Measurements from ENCODE around the gene PCNX2.

Gene PCNX2

DNA sequence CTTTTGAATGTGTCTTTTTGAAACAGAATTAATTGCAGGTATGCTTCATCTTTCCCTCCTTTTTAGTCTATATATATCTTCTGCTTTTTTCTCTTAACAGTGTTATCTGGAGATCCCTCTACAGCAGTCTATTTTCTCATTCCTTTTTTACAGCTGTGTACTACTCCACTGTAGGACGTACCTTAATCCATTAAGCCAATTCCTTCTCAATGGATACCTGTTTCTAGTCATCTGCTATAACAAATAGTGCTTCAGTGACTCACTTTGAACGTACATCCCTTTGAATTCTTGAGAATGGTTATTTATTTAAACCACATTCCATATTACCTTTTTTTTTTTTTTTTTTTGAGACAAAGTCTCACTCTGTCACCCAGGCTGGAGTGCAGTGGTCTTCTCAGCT, 15.6 kb downstream of the PCNX2 start:
- TF ChIP-seq, protein P1, sequence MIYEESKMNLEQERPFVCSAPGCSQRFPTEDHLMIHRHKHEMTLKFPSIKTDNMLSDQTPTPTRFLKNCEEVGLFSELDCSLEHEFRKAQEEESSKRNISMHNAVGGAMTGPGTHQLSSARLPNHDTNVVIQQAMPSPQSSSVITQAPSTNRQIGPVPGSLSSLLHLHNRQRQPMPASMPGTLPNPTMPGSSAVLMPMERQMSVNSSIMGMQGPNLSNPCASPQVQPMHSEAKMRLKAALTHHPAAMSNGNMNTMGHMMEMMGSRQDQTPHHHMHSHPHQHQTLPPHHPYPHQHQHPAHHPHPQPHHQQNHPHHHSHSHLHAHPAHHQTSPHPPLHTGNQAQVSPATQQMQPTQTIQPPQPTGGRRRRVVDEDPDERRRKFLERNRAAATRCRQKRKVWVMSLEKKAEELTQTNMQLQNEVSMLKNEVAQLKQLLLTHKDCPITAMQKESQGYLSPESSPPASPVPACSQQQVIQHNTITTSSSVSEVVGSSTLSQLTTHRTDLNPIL (CRISPR knock-in tag; IDR thresholded peaks at IDR 0.05; ENCODE audit: low read depth) = no peak
- TF ChIP-seq TOX (CRISPR knock-in tag; IDR thresholded peaks at IDR 0.05; ENCODE audit: borderline replicate concordance) = no peak
- TF ChIP-seq PPARA (CRISPR knock-in tag; IDR thresholded peaks at IDR 0.05; ENCODE audit: borderline replicate concordance) = no peak
- ATAC-seq = no peak

DNA sequence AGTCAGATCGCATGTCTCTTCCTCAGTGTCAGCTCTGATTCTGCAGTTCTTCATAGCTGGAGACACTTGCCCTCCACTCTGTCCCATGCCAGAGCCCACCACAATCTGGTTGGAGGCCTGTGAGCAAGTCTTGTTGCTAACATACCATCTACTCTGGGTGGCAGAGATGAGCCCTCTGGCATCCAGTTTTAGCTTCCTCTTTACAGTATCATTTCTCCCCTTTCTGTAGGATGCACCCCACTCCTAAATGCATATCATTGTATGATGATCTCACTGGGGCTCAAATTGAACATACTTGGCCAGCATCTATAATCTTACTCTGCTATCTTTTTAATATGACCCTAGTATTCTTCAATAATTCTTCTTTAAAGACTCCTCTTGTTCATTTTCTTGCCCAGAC, 16.9 kb downstream of the PCNX2 start:
- TF ChIP-seq ZNF70 (CRISPR knock-in tag; IDR thresholded peaks at IDR 0.05) (no peak), TOX (CRISPR knock-in tag; IDR thresholded peaks at IDR 0.05; ENCODE audit: borderline replicate concordance) (no peak)
- no peak for ATAC-seq

DNA sequence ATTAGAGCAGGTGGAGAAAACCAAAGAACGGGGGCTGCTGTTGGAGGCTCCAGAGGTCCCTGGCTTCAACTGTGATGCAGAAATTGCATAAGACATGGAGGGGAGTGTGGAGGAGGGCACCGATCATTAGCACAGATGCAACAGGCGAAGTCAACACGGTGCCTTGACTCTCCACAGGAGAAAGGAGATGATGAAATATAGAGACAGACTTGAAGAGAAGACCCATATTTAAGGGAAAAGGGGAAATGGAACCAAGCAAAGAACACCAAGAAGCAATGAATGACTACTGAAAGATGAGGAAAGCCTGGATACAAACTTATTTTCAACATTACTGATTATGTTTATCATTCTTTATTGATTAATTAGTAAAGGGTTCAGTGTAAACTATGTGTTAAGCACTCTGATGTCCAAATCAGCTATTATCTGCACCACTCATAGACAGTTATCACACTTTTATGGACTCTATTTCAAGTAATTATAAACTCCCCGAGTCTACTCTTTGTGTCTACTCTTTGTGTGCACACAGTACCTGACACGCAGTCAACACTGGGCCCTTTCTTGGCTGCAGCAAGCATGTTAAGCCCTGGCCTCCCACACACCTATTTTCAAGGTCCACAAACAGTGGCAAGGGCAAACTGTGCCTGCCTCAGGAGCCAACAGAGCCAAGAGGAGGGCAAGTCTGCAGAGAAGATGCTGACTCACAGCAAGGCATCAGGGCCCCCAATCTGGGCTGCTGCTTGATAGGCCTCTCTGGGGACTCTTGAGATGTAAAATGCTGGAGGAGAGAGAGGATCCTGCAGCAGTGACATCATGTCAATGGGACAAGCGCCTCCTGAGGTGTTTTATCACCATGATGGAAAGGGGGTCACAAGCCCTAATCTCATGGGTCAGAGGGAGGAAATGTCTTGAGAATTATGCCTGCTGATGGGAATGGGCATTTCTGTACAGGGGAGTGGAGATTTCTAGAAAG, 17.6 kb downstream of the PCNX2 start:
- ATAC-seq = no peak
- TF ChIP-seq ZFP3 (CRISPR knock-in tag; IDR thresholded peaks at IDR 0.05) = no peak
- no peak for TF ChIP-seq ARNTL (CRISPR knock-in tag; IDR thresholded peaks at IDR 0.05; ENCODE audit: borderline replicate concordance, low read depth)
- TF ChIP-seq ZNF8 (CRISPR knock-in tag; IDR thresholded peaks at IDR 0.05) = no peak
- no peak for TF ChIP-seq ZFP30 (CRISPR knock-in tag; IDR thresholded peaks at IDR 0.05)
- no peak for TF ChIP-seq TCF4 (CRISPR knock-in tag; IDR thresholded peaks at IDR 0.05; ENCODE audit: borderline replicate concordance)
- TF ChIP-seq, protein P1 (CRISPR knock-in tag; IDR thresholded peaks at IDR 0.05; ENCODE audit: low read depth) = no peak
- TF ChIP-seq, protein P2, sequence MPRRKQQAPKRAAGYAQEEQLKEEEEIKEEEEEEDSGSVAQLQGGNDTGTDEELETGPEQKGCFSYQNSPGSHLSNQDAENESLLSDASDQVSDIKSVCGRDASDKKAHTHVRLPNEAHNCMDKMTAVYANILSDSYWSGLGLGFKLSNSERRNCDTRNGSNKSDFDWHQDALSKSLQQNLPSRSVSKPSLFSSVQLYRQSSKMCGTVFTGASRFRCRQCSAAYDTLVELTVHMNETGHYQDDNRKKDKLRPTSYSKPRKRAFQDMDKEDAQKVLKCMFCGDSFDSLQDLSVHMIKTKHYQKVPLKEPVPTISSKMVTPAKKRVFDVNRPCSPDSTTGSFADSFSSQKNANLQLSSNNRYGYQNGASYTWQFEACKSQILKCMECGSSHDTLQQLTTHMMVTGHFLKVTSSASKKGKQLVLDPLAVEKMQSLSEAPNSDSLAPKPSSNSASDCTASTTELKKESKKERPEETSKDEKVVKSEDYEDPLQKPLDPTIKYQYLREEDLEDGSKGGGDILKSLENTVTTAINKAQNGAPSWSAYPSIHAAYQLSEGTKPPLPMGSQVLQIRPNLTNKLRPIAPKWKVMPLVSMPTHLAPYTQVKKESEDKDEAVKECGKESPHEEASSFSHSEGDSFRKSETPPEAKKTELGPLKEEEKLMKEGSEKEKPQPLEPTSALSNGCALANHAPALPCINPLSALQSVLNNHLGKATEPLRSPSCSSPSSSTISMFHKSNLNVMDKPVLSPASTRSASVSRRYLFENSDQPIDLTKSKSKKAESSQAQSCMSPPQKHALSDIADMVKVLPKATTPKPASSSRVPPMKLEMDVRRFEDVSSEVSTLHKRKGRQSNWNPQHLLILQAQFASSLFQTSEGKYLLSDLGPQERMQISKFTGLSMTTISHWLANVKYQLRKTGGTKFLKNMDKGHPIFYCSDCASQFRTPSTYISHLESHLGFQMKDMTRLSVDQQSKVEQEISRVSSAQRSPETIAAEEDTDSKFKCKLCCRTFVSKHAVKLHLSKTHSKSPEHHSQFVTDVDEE (CRISPR knock-in tag; IDR thresholded peaks at IDR 0.05) = no peak
- no peak for TF ChIP-seq ISL1 (CRISPR knock-in tag; IDR thresholded peaks at IDR 0.05)
- no peak for TF ChIP-seq RARB (CRISPR knock-in tag; IDR thresholded peaks at IDR 0.05)
- TF ChIP-seq, protein P3, sequence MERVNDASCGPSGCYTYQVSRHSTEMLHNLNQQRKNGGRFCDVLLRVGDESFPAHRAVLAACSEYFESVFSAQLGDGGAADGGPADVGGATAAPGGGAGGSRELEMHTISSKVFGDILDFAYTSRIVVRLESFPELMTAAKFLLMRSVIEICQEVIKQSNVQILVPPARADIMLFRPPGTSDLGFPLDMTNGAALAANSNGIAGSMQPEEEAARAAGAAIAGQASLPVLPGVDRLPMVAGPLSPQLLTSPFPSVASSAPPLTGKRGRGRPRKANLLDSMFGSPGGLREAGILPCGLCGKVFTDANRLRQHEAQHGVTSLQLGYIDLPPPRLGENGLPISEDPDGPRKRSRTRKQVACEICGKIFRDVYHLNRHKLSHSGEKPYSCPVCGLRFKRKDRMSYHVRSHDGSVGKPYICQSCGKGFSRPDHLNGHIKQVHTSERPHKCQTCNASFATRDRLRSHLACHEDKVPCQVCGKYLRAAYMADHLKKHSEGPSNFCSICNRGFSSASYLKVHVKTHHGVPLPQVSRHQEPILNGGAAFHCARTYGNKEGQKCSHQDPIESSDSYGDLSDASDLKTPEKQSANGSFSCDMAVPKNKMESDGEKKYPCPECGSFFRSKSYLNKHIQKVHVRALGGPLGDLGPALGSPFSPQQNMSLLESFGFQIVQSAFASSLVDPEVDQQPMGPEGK (CRISPR knock-in tag; IDR thresholded peaks at IDR 0.05; ENCODE audit: borderline replicate concordance) = no peak
- no peak for TF ChIP-seq ZNF565 (CRISPR knock-in tag; conservative IDR thresholded peaks at IDR 0.05; ENCODE audit: low read depth)

DNA sequence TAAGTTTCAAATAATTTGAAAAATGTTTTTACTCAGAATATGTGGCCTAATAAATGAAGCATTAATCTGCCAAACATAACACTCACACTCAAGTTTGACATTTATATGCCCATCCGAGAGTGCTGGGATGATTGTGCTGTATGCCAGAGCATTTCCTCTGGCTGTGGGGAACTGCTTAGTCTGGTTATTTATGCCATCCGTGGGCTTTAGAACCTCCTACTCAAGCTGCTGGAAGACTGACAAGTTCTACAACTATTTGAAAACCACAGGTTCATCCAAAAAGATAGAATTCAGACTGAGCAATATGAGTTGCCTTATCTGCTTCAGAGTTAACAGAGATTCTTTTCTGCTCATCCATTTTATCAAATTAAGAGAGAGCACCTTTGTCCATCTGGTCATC, 25.9 kb downstream of the PCNX2 start:
- ATAC-seq = no peak
- TF ChIP-seq RARB (CRISPR knock-in tag; IDR thresholded peaks at IDR 0.05) (no peak), ZNF8 (CRISPR knock-in tag; IDR thresholded peaks at IDR 0.05) (no peak), ISL1 (CRISPR knock-in tag; IDR thresholded peaks at IDR 0.05) (no peak), ZNF565 (CRISPR knock-in tag; conservative IDR thresholded peaks at IDR 0.05; ENCODE audit: low read depth) (no peak), TOX (CRISPR knock-in tag; IDR thresholded peaks at IDR 0.05; ENCODE audit: borderline replicate concordance) (no peak)
- TF ChIP-seq, protein P4, sequence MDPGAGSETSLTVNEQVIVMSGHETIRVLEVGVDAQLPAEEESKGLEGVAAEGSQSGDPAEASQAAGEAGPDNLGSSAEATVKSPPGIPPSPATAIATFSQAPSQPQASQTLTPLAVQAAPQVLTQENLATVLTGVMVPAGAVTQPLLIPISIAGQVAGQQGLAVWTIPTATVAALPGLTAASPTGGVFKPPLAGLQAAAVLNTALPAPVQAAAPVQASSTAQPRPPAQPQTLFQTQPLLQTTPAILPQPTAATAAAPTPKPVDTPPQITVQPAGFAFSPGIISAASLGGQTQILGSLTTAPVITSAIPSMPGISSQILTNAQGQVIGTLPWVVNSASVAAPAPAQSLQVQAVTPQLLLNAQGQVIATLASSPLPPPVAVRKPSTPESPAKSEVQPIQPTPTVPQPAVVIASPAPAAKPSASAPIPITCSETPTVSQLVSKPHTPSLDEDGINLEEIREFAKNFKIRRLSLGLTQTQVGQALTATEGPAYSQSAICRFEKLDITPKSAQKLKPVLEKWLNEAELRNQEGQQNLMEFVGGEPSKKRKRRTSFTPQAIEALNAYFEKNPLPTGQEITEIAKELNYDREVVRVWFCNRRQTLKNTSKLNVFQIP (CRISPR knock-in tag; IDR thresholded peaks at IDR 0.05; ENCODE audit: borderline replicate concordance, low read depth) = no peak
